ENCODE measurements around the gene STX16.
A peak's percentile ranks its signal among the peaks of the same experiment; 100 is the strongest.

The STX16 gene

DNA sequence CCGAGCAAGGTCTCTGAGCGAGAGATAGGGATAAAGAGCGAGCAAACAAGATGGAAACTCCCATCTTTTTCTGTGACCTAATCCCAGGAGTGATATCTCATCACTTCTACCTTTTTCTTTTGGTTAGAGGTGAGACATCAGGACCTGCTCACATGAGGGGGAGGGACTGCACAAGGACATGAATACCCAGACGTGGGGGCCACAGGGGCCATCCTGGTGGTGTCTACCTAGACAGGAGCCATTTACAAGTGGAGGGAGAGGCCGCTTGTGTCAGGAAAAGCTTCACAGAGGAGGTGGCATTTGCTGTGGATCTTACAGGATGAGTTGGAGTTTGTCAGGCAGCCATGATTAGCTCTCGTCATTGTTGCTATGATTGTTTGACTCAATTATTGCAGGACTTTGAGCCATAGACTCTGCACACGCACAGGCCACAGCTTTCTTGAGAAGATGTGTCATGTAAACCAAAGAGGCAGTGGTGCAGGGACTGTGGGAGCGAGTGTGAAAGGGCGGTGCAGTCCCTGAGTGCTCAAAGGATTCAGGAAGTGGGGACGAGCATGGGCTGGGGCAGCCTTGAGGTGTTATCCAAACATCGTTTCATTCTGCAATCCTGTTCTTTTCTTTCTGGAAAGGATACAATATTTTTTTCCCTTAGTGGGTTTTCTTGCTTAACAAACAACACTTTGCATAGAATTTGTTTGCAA is 49.2 kb downstream of the STX16 start:
- DNase-seq: peak; percentile 56

- DNase-seq: no peak
Observed at GRCh38 chr20:58700823-58701222, 49.7 kb downstream of the STX16 start.

GRCh38 chr20:58701431-58702160 is 50.5 kb downstream of the STX16 start:
- no peak for DNase-seq

- no peak for DNase-seq
Observed at GRCh38 chr20:58702161-58702510, 51.1 kb downstream of the STX16 start.

GRCh38 chr20:58702859-58703648 is 52.0 kb downstream of the STX16 start:
- peak; percentile 35 for DNase-seq

GRCh38 chr20:58703765-58704371 is 52.8 kb downstream of the STX16 start:
- DNase-seq: peak; percentile 17

GRCh38 chr20:58705208-58705926 is 54.3 kb downstream of the STX16 start:
- DNase-seq: peak; percentile 18

GRCh38 chr20:58706150-58706892 is 55.2 kb downstream of the STX16 start:
- DNase-seq: peak; percentile 12

DNA sequence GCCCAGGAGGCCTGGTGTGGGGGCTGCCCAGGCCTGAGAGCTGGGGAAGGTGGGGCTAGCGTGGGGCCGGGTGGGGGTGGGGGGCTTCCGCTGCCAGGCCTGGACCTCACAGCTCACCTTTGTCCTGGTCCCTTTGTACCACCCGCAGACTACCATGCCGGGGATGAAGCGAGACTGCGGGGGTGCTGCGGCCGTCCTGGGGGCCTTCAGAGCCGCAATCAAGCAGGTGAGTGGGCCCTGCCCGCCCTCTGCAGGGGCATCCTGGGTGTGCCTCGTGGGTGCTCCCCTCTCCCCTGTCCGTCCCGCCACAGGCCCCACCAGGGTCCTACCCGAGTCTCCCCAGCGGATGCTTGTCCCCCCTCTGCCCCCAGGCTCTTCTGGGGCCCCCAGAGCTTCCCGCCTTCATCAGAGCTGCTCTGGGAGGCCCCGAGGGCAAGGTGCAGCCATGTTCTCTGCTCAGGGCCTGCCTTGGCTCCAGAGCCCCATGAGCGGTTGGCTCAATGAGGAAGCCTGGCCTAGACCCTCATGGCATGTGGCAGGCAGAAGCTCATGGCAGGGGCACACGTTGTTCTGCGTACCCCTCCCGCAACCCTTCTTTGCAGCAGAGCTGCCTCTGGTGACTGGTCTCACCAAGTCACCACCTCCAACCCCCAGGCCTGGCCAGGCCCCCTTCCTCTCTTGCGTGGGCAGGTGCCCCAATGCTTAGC is 56.0 kb downstream of the STX16 start:
- DNase-seq: no peak

DNA sequence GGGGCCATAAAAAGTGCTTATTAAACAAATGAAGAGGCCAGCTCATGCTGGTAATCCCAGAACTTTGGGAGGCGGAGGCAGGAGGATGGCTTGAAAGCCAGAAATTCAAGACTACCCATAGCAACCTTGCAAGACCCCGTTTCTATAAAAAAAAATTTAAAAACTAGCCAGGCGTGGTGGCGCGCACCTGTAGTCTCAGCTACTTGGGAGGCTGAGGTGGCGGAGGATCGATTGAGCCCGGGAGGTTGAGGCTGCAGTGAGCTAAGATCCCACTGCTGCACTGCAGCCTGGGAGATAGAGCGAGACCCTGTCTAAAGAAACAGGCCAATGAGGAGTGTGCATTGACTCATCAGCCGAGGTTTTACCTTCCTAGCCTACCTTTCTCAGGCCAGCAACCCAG is 56.7 kb downstream of the STX16 start:
- peak; percentile 13 for DNase-seq

DNA sequence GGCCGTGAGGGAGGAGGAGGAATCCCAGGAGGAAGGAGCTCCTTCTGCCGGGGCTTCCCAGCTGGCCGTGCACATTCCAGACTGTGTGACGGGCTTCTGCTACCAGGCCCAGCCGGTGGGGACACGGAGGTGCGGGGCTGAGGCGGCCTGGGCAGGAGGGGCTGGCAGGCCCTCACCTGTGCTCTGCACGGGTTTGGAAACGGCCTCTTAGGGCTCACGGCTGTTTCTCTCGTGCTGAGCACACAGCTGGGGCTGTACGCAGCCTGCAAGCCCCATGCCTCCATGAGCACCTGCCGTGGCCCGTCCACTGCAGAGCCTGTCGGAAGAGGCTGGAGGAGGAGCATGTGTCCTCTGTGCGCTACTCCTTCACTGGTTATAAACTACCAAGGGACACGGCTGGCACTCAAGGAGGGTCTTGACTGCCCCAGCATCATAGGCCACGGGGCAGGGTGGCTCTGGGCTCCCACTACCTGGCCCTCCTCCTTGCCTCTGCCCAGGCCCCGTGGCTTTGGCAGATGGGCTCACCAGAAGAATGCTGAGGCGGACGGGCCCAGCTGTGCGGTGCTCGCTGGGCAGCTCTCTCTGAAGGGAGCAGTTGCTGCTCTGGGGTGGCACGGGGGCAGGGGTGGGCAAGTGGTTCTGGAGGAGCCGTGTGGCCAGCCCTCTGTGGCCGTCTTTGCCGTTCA is 57.3 kb downstream of the STX16 start:
- DNase-seq: no peak

DNA sequence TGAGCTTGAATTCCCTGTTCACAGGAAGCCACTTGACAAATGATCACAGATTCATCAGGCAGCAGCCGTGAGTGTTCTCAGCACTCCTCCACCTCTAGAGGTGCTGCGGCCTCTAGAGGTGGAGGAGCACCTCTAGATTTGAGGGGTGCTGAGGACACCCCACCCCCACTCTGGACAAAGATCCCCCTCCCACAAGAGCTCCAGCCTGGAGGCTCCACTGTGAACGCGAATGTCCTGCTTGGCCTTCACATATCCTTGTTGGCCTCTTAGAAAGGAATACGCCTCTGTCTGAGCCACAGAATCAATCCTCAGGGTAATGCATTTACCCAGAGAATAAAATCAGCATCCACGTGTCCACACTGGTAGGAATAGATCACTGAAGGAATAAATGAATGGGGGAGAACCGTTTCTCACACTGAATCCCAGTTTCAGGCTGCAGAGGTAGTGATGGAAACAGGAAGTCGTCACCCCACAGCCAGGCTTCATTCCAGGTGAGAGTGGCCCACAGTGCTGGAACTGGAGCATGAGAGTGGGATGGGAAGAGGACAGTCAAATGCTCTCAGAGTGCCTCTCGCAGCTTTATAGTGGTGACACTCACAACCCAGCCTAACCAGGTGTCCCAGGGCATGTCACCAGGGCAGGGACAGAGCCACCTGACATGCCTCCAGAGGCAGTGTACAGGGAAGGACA is 58.1 kb downstream of the STX16 start:
- DNase-seq: peak; percentile 16

GRCh38 chr20:58709703-58710039 is 58.6 kb downstream of the STX16 start:
- no peak for DNase-seq

DNA sequence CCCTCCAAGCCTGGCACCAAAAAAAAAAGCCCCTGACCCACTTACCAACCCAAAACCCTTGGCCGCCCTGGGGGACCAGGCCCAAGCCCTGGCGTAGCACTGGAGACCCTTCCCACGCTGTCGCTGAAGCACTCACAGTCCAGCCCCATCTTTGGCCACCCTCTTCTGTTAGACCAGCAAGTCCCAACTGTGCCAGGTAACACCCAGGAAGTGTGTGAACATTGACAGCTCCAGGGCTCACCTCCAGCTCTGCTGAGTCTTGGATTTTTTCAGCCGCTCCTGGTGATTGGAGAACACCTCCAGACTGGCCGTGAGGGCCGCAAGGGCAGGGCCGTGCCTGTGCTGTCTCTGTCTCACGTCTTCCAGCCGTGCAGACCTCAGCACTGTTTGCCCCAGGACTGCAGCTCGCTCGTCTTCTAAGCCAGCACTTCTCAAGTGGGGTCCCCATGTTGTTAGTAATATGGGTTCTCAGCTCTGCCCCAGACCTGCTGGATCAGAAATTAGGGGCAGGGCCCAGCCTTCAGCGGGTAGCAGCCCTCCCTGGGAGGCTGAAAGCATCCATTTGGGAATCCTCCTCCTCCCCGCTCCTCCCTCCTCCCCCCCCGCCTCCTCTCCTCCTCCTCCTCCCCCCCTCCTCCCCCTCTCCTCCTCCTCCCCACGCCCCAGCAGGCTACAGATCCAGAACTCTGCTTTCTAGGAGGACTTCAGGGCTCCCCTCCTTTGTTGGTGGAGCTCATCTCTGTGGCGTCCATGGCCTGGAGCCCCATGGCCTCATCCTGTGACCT is 59.6 kb downstream of the STX16 start:
- peak; percentile 18 for DNase-seq

GRCh38 chr20:58711266-58712051 is 60.4 kb downstream of the STX16 start:
- DNase-seq: peak; percentile 17

DNA sequence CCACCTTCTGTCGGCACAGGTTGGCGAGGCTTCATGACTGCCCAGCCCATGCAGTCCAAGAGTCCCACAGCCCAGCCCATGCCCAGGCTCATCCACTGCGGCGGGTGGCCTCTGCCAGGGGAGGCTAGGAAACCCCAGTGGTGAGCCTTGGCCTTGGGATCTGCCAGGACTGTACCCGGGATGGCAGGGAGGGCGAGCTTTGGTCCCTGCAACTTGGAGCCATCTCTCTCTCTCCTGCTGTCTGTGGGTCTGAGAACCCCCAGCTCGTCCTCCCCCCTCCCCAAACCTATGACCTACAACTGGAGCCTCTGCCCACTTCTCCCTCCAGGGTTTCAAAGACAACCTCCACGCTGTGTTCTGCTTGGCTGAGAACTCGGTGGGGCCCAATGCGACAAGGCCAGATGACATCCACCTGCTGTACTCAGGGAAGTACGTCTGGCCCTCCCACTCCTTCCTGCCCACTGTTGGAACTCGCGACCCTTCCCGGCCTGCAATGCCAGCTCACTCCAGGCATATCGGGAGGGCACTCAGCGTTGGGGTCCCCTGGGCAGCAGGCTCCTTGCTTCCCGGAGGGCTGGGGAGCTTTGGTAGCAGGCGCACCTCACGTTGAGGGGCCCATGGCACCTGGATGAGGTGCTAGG is 61.2 kb downstream of the STX16 start:
- peak; percentile 17 for DNase-seq

DNA sequence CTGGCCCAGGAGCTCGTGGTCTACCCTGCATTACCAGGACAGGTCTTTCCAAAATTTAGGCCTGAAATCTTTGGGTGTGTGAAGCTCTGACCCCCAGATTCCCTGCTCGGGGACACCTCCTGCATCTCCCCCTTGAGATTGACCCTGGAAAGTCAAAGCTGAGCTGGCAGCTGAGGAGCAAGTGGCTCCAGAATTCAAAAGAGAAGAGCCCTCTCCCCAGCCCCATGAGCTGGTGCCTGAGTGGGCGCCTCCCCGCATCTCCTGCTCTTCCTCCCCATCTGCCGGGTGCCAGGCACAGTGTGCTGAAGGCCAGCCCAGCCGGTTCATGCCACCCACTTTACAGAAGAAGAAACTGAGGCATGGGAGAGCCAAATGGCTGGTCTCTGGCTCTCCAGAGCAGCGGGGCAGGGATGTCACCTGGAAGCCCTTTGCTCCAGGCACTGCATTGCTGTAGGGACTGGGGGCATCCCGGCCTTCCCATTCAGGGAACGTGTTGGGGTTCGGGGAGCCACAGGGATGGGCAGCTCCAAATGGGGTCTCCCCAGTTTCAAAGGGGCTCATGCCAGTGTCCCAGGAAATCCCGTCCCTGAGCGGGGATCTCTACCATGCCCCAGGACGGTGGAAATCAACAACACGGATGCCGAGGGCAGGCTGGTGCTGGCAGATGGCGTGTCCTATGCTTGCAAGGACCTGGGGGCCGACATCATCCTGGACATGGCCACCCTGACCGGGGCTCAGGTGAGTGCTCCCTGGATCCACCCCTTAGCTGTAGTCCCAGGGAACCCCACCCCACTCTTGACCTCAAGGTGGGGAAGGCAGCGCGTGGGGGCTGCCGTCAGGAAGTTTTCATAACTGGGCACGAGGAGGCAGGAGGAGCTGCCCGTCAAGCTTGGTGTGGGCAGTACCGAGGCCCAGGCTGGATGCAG is 62.0 kb downstream of the STX16 start:
- no peak for DNase-seq
